Activated naive CD8-positive, alpha-beta T cell treated with anti-CD3 and anti-CD28 coated beads for 36 hours (primary cell): ENCODE data around the gene ZBP1. TPM values are rescaled to one million over a fixed set of nuclear protein-coding genes. Genes with fewer than 3 reads are reported as not detected.

Source experiments
- DNase-seq: peaks from one replicate; pipeline ENCODE4 v3.0.0; 2021
- H3K27ac Mint-ChIP-seq: one replicate; pipeline ENCODE4 v1.8.0; 2022; ENCODE audit warnings: mild to moderate bottlenecking, moderate library complexity, mixed read lengths
- H3K27me3 Mint-ChIP-seq: one replicate; pipeline ENCODE4 v1.8.0; 2022; ENCODE audit warnings: mild to moderate bottlenecking, mixed read lengths
- H3K36me3 Mint-ChIP-seq: one replicate; pipeline ENCODE4 v1.8.0; 2021; ENCODE audit warnings: mild to moderate bottlenecking, mixed read lengths
- H3K4me1 Mint-ChIP-seq: one replicate; pipeline ENCODE4 v1.8.0; 2021; ENCODE audit warnings: mixed read lengths
- H3K4me3 Mint-ChIP-seq: one replicate; pipeline ENCODE4 v1.8.0; 2022; ENCODE audit warnings: mild to moderate bottlenecking, moderate library complexity, mixed read lengths
- H3K9me3 Mint-ChIP-seq: one replicate; pipeline ENCODE4 v1.8.0; 2022; ENCODE audit warnings: mixed read lengths
- total RNA-seq, 2 experiments: library from RNA; stranded (reverse); gene quantifications; one replicate each; pipeline ENCODE4 v1.2.3, GENCODE V29; 2021

The ZBP1 gene
- total RNA-seq, 2 experiments from 2014 or later = 0.68 to 1.2 TPM

DNA sequence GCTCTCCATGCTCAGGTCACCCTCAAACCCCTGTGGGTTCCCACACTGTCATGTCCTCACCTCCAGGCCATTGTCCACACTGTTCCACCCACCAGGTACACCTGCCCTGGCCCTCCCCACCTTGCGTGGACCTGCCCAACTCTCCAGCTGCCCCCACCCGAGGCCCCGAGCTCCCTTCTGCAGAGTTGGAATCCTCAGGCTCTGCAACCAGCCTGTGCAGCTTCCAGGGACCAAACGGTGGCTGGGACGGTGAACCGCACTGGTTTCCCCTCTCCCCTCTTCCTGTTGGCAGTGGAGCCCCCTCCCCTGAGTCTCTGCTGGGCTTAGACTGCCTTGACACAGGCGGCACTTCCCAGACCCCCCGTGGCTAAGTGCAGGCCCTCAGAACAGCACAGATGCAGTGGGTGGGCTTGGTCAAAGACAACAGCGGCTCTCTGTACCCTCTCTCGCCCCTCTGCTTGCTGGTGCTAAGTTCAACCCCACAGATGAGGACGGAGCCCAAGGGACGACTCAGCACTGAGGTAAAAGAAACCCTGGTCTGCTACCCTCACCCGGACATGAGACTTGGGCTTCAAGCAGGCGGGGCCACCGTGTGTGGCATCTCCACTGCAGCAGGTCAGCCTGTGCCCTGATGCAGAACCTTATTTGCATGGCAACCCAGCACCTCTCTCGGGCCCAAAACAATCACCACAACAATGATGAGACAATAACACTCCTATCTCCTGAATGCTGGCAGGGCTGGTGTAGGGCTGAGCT lies 11.0 kb downstream of the ZBP1 start:
- Mint-ChIP-seq H3K36me3 (peaks cover 2% of the 10 kb centered on the region), H3K4me1 (peaks cover 5% of the 10 kb centered on the region), H3K27ac (no peak overlapping the region), H3K9me3 (no peaks in the 10 kb centered on the region), H3K4me3 (no peak overlapping the region), H3K27me3 (no peaks in the 10 kb centered on the region)
- no peak for DNase-seq

DNA sequence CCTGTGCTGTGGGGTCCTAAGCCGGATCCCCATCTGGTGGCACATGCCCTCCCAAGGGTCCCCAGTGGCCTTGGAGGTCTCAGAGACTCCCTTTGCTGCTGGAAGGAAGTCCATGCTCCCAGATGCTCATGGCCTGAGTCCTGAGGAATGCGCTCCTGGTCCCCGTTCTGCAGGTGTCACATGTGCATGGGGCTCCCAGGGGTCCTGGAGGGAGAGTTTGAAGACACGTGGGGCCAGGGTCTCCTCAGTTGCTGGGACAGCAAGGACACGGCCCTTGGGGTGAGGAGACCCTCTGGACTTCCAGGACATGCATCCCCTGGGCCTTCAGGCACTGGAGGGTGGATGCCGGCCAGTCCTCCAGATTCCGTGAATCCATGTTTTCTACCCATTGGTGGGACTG lies 11.7 kb downstream of the ZBP1 start:
- H3K9me3 Mint-ChIP-seq = no peaks in the 10 kb centered on the region
- no peak overlapping the region for H3K4me3 Mint-ChIP-seq
- no peak overlapping the region for H3K27ac Mint-ChIP-seq
- no peak for DNase-seq
- H3K4me1 Mint-ChIP-seq = peaks cover 5% of the 10 kb centered on the region
- H3K36me3 Mint-ChIP-seq = peaks cover 2% of the 10 kb centered on the region
- H3K27me3 Mint-ChIP-seq = no peaks in the 10 kb centered on the region

DNA sequence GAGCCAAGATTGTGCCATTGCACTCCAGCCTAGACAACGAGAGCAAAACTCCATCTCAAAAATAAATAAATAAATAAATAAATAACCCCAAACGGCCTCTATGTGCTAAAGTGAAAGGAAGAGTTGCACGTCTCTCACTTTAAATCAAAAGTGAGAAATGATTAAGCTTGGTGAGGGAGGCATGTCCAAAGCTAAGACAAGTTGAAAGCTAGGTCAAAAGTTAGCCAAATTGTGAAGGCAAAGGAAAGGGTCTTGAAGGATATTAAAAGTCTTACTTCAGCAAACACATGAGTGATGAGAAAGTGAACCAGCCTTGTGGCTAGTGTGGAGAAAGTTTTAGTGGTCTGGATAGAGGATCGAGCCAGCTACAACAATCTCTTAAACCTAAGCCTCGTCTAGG lies 14.3 kb downstream of the ZBP1 start:
- H3K9me3 Mint-ChIP-seq = no peaks in the 10 kb centered on the region
- peaks cover 5% of the 10 kb centered on the region for H3K4me1 Mint-ChIP-seq
- no peaks in the 10 kb centered on the region for H3K27me3 Mint-ChIP-seq
- H3K27ac Mint-ChIP-seq = peak overlapping the region; percentile 30
- H3K4me3 Mint-ChIP-seq = no peak overlapping the region
- no peak for DNase-seq
- H3K36me3 Mint-ChIP-seq = peaks cover 2% of the 10 kb centered on the region

DNA sequence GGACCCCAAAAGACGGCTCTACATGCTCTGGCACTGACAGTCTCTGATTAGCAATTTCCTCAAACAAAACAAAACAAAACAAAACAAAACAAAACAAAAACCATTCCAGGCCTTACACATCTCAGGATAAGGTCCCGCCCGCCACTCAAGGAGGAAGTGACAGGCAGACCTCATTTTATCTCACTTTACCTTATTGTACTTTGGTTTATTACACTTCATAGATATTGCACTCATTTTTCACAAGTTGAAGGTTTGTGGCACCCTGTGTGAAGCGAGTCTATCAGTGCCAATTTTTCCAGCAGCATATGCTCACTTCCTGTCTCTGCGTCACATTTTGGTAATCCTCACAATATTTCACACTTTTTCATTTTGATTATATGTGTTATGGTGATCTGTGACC lies 15.2 kb downstream of the ZBP1 start:
- Mint-ChIP-seq H3K36me3 (no peaks in the 10 kb centered on the region), H3K4me1 (peaks cover 7% of the 10 kb centered on the region), H3K27me3 (no peaks in the 10 kb centered on the region), H3K4me3 (no peak overlapping the region), H3K9me3 (no peaks in the 10 kb centered on the region), H3K27ac (no peak overlapping the region)
- DNase-seq = no peak

DNA sequence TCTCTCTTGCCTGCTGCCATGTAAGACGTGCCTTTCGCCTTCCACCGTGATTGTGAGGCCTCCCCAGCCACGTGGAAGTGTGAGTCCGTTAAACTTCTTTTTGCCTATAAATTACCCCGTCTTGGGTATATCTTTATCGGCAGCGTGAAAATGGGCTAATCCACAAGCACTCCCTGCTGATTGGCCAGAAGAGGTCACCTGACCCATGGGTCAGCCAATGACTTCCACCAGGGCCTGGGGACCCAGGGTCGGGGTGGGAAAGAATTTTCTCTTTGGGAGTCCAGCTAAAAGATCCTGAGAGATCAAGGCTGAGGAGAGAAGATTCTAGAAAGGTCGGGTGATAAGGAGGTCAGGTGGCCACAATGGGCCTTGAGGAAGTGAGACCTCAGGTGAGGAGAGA lies 17.1 kb downstream of the ZBP1 start:
- Mint-ChIP-seq H3K4me1 (peaks cover 7% of the 10 kb centered on the region), H3K36me3 (no peaks in the 10 kb centered on the region), H3K27ac (no peak overlapping the region), H3K4me3 (no peak overlapping the region), H3K27me3 (no peaks in the 10 kb centered on the region), H3K9me3 (no peaks in the 10 kb centered on the region)
- DNase-seq = no peak

DNA sequence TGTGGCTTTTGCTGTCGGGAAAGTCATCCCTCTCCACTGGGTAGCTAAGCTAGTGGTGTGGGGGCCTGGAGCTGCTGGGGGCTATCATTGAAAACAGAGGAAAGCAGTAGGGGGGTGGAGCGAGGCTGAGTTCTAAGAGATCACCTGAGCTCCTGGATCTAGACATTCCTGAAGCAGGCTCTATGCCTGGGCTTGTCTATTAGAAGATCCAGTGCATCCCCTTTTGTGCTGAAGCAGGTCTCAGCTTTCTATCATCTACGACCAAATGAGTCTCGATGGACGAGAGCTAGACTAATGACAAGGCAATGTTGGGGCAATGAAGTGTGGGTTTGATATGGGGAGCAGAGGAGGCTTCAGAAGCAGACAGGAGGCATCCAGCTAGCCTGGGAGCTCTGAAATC lies 18.5 kb downstream of the ZBP1 start:
- DNase-seq = no peak
- Mint-ChIP-seq H3K27ac (no peak overlapping the region), H3K4me1 (peaks cover 13% of the 10 kb centered on the region), H3K4me3 (no peak overlapping the region), H3K9me3 (no peaks in the 10 kb centered on the region), H3K36me3 (no peaks in the 10 kb centered on the region), H3K27me3 (no peaks in the 10 kb centered on the region)

DNA sequence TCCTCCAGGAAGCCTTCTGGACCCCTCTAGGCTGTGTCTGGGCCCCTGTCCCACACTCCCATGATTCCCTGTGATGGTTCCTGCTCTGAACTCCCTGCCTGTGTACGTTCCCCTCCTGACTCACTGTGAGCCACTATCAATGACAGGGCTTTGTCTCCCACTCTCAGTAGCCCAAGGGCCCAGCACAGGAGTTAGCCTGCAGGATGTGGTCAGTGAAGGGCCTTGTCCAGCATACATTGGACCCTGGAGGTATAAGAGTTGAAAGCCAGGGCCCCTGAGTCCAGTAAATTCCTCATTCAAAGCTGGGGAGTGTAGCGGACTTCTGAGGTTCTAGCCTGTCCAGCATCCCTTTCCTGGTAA lies 19.0 kb downstream of the ZBP1 start:
- H3K27me3 Mint-ChIP-seq = no peaks in the 10 kb centered on the region
- no peaks in the 10 kb centered on the region for H3K9me3 Mint-ChIP-seq
- DNase-seq = no peak
- no peak overlapping the region for H3K27ac Mint-ChIP-seq
- peaks cover 12% of the 10 kb centered on the region for H3K4me1 Mint-ChIP-seq
- no peak overlapping the region for H3K4me3 Mint-ChIP-seq
- H3K36me3 Mint-ChIP-seq = no peaks in the 10 kb centered on the region

DNA sequence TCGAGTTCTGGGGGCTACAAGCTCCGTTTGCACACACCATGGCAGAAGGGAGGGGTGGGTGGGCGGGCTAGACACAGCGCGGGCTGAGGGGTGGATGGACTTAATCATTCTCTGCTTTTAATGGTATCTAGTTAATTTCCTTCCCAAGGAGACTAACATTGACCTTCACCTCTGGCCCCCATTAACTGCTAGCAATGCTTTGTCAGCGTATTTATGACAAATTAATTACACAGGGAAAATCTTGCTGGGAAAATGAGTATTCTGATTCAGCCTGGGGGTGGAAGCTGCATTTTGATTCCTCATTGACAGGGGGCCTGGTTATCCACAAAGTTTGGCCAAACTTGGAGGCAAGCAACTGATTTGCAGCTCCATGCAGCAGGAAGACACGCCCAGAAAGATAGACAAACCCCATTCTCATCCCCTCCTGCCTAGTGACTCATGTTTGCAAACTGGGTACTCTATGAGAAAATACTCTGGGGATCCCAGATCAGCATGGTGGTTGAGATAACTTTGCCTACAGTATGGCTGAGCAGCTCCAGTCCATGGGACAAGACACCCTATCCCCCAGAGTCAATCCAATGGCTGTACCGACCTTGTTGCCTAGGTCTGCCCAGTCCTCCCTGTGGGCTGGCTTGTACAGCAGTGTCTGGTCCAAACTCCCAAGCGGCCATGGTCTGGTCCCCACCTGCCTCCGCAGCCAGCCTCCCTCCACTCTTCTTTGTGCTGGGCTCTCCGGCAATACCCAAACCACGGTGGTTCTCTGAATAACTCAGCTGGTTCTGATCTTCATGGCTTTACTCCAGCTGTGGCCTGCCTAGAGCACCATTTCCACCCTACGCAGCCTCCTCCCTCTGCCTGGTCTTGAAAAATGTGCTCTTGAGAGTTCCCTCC lies 19.7 kb downstream of the ZBP1 start:
- no peaks in the 10 kb centered on the region for H3K36me3 Mint-ChIP-seq
- DNase-seq = no peak
- no peaks in the 10 kb centered on the region for H3K27me3 Mint-ChIP-seq
- no peak overlapping the region for H3K27ac Mint-ChIP-seq
- H3K9me3 Mint-ChIP-seq = no peaks in the 10 kb centered on the region
- H3K4me1 Mint-ChIP-seq = peaks cover 8% of the 10 kb centered on the region
- H3K4me3 Mint-ChIP-seq = no peak overlapping the region

DNA sequence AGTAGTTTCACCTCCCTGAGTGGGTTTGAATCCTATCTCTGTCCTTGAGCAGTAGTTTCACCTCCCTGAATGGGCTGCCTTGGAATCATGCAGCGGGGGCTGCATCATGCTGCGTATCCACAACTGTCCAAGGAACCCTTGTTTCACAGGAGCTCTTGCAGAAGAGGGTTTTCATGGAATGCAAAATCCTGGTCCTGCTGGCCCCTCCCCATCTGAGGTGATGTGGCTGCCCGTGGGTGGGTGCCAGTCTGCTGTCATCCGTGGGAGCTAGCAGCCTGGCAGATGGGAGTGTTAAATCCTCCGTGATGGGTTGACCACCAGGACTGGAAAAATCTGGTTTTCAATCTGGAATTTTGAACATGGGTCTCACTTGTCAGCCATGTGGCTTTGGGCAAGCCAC lies 21.7 kb downstream of the ZBP1 start:
- Mint-ChIP-seq H3K9me3 (no peaks in the 10 kb centered on the region), H3K27me3 (no peaks in the 10 kb centered on the region), H3K4me1 (peaks cover 8% of the 10 kb centered on the region), H3K27ac (no peak overlapping the region), H3K4me3 (no peak overlapping the region), H3K36me3 (no peaks in the 10 kb centered on the region)
- no peak for DNase-seq

DNA sequence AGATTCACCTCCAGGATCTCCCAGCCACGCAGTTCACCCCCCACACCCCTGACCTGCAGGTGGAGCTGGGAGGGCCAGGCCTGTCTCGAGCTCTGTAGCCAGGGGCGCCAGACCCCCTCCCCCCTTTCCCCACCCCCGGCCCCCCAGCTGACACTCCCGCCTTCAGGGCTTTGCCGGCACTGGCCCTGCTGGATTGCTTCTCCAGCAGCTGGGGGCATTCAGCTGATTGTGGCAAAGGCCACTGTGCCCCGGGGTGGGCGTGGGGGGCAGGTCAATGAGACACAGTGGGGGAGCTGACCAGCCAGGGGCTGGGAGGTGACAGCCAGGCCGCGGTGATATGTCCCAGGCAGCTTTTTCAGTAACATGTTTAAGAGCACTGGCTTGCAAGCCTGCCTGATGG lies 22.2 kb downstream of the ZBP1 start:
- no peak overlapping the region for H3K27ac Mint-ChIP-seq
- H3K9me3 Mint-ChIP-seq = no peaks in the 10 kb centered on the region
- peaks cover 8% of the 10 kb centered on the region for H3K4me1 Mint-ChIP-seq
- H3K27me3 Mint-ChIP-seq = no peaks in the 10 kb centered on the region
- no peaks in the 10 kb centered on the region for H3K36me3 Mint-ChIP-seq
- no peak overlapping the region for H3K4me3 Mint-ChIP-seq
- no peak for DNase-seq

DNA sequence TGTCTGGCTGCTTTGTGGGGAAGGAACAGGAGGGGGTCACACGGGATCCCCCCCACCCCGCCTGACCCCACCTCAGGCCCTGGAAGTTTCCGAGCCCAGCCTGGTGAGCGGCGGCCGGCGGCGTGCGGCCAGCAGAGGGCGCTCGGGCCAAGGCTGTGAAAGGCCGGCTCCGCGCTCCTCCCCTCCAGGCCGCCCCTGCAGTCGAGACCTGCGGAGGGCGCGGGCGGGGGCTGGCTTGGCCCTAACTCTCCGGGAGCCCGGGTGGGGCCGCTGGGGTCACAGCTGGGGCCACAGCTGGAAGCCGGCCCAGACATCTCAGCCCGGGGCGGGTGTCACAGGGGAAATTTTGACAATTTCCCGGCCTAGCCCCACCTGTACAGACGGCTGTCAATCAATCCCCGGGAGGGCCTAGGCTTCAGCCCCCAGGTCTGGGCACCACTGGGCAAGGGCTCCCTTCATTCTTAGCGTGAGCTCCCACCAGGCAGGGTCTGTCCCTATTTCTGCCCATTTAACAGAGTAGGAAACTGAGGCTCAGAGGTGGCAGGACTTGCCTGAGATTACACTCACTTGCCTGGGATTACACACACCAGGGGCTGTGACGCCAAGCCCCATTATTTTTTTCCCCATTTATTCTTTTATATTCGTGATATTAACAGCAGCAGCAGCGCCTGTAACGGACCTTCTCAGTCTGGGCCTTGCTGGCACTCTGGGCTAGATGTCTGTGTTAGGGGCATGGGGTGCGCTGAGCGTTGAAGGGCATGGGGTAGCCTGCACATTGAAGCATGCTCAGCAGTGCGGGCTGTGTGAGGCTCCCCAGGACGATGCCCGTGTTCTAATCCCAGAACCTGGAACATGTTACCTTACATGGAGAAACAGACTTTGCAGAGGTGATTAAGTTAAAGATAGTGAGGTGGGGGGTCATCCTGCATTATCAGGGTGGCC lies 23.0 kb downstream of the ZBP1 start:
- H3K4me3 Mint-ChIP-seq = no peak overlapping the region
- H3K27ac Mint-ChIP-seq = no peak overlapping the region
- peak; percentile 78 for DNase-seq
- peaks cover 8% of the 10 kb centered on the region for H3K4me1 Mint-ChIP-seq
- no peaks in the 10 kb centered on the region for H3K36me3 Mint-ChIP-seq
- no peaks in the 10 kb centered on the region for H3K9me3 Mint-ChIP-seq
- H3K27me3 Mint-ChIP-seq = no peaks in the 10 kb centered on the region

DNA sequence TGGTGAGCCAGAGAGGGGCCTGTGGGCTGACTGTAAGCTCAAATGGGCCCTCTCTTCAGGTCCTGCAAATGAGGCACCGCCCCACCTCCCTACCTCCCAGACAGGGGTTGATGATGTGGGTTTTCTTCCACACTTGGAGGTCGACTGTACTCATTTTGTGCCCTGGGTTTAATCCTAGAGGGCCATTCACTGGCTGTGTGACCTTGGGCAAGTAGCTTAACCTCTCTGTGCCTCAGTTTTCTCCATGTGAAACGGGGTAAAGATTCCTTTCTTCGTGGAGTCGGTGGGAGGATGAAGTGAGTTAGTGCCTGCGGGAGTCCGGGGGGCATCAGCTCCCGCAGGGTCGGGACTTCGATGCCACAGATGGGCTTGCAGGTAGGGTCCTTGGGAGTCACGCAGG lies 23.9 kb downstream of the ZBP1 start:
- Mint-ChIP-seq H3K27me3 (no peaks in the 10 kb centered on the region), H3K27ac (no peak overlapping the region), H3K4me3 (no peak overlapping the region), H3K9me3 (no peaks in the 10 kb centered on the region), H3K36me3 (no peaks in the 10 kb centered on the region), H3K4me1 (peaks cover 8% of the 10 kb centered on the region)
- DNase-seq = no peak

DNA sequence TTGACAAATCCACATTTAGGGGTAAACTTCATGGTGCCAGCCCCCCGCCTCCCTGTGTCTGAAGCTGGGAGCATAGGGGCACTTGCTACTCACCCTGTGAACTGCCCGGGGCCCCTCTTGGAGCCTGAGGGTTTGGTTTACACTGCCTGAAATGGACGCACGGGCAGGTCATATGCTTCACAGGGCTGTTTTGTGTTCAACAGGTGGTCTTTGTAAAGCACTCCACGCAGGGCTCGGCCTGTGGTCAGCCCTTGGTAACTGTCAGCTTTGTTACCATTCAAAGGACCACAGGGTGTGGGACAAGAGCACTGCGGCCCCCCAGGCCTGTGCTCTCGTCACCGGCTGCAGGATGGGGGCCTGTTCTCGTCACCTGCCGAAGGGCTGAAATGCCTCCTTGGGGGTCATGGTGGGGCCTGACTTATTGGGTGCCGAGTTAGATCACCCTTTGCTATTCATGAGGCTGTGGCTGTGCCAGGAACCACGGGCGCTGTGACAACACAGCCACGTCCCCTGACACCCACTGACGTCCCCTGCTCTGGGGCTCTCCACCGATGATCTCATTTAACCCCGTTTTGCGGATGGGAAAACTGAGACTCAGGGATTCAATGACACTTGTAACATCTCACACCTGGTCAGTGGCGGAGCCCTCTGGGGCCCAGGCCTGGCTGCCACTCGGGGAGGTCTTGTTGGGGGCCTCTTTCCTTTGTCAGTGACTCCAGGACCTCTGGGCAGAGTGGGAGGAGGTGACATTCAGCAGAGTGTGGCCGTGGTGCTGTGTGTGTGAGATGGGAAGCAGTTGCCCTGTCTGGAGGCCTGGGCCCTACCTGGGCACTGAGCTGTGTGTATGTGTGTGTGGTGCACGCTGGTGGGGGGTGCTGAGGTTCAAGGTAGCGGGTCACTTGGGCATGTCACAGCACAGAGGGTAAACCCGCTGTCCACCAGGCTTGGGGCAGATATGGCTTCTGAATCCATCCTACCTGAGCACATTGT lies 24.9 kb downstream of the ZBP1 start:
- Mint-ChIP-seq H3K27me3 (no peaks in the 10 kb centered on the region), H3K4me1 (peaks cover 7% of the 10 kb centered on the region), H3K4me3 (no peak overlapping the region), H3K36me3 (no peaks in the 10 kb centered on the region), H3K9me3 (no peaks in the 10 kb centered on the region), H3K27ac (peak overlapping the region; percentile 34)
- DNase-seq = no peak
